CD4-positive, alpha-beta T cell treated with Interleukin-12 subunit alpha and Interleukin-12 subunit beta, for 1 hour (primary cell): ENCODE results near the gene TP53TG5.

ENCODE experiments used
- DNase-seq: peaks from one replicate; pipeline ENCODE4 v3.0.0-alpha.2; 2020

TP53TG5 gene

GRCh38 chr20:45378191-45378590 lies at the start of gene TP53TG5:
Gene TP53TG5, minus strand, starts transcription at chr20:45378325. Its CDS starts 89 bp downstream, at chr20:45378236.
- DNase-seq: no peak

- no peak for DNase-seq
Observed at GRCh38 chr20:45427236-45428149, 49.4 kb upstream of the TP53TG5 start.

GRCh38 chr20:45426320-45427016 lies 48.3 kb upstream of the TP53TG5 start:
- DNase-seq: no peak

- DNase-seq: no peak
Observed at GRCh38 chr20:45425561-45425960, 47.4 kb upstream of the TP53TG5 start.

GRCh38 chr20:45423700-45424099 lies 45.6 kb upstream of the TP53TG5 start:
- DNase-seq: no peak

- DNase-seq: no peak
Observed at GRCh38 chr20:45420125-45420524, 42.0 kb upstream of the TP53TG5 start.

GRCh38 chr20:45419188-45420091 lies 41.3 kb upstream of the TP53TG5 start:
- DNase-seq: no peak

- no peak for DNase-seq
Observed at GRCh38 chr20:45416917-45417316, 38.8 kb upstream of the TP53TG5 start.

- DNase-seq: peak; percentile 91
Observed at GRCh38 chr20:45415822-45416637, 37.9 kb upstream of the TP53TG5 start, which contains the start of gene PIGT. Gene PIGT, plus strand, starts transcription at chr20:45416141. Its CDS starts 16 bp downstream, at chr20:45416157.

GRCh38 chr20:45413479-45413878 lies 35.4 kb upstream of the TP53TG5 start:
- no peak for DNase-seq

GRCh38 chr20:45412653-45413052 lies 34.5 kb upstream of the TP53TG5 start:
- DNase-seq: no peak

GRCh38 chr20:45410887-45411286 lies 32.8 kb upstream of the TP53TG5 start:
- no peak for DNase-seq

GRCh38 chr20:45409521-45410272 lies 31.6 kb upstream of the TP53TG5 start:
- no peak for DNase-seq

- no peak for DNase-seq
Observed at GRCh38 chr20:45408646-45409213, 30.6 kb upstream of the TP53TG5 start.

- no peak for DNase-seq
Observed at GRCh38 chr20:45407783-45408645, 29.9 kb upstream of the TP53TG5 start, which contains the start of gene DBNDD2. Gene DBNDD2, plus strand, starts transcription at chr20:45408289. Its CDS starts 179 bp downstream, at chr20:45408468.

- DNase-seq: no peak
Observed at GRCh38 chr20:45407067-45407745, 29.1 kb upstream of the TP53TG5 start.

GRCh38 chr20:45406260-45407066 lies 28.3 kb upstream of the TP53TG5 start:
- peak; percentile 46 for DNase-seq
